ENCODE data around the gene CDH24.

DNA sequence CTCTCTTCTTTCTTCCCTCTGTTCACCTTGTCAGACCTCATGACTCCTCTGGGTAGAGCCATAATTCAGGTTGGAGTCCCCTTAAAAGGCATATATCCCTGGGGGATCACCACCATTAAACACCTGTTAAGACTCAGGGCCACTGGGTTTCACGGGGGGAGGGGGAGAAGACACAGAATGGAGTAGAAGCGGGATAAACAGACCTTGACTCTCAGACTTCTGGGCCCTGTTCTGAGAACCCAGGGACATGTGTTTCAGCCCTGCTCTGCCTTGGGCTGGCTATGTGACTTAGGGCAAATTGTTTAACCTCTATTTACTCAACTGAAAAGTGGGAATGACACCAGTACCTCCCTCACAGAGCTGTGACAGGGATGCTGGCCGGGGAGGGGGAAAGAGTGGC is 4.6 kb downstream of the CDH24 start:
- TF ChIP-seq PREB (CRISPR knock-in tag; IDR thresholded peaks at IDR 0.05) (no peak), EZH2 (IDR thresholded peaks at IDR 0.05; ENCODE audit: borderline replicate concordance, low read depth, low read length) (no peak), MAFF (IDR thresholded peaks at IDR 0.05; ENCODE audit: low read length) (no peak), ZMIZ1 (IDR thresholded peaks at IDR 0.05; ENCODE audit: low read depth in 2 of 2, low read length in 2 of 2) (no peak), PHF8 (IDR thresholded peaks at IDR 0.05; ENCODE audit: borderline replicate concordance, low read length) (no peak), TOE1 (IDR thresholded peaks at IDR 0.05; ENCODE audit: borderline replicate concordance) (no peak), TOE1 (CRISPR knock-in tag; IDR thresholded peaks at IDR 0.05; ENCODE audit: borderline replicate concordance, low read depth) (no peak), ZNF431 (CRISPR knock-in tag; IDR thresholded peaks at IDR 0.05) (no peak)
